ENCODE data around the gene CAPN14.

CAPN14 gene

GRCh38 chr2:31222071-31222470 is 4.8 kb upstream of the CAPN14 start:
- DNase-seq: no peak

GRCh38 chr2:31221544-31221943 is 4.2 kb upstream of the CAPN14 start:
- no peak for DNase-seq

GRCh38 chr2:31219131-31219969 is 2.0 kb upstream of the CAPN14 start:
- DNase-seq: no peak

- no peak for DNase-seq
These were observed 581 bp downstream of the CAPN14 start for GRCh38 chr2:31216734-31217133.

GRCh38 chr2:31214444-31214915 is 2.8 kb downstream of the CAPN14 start:
- no peak for DNase-seq

GRCh38 chr2:31213601-31214443 is 3.5 kb downstream of the CAPN14 start:
- DNase-seq: no peak

- no peak for DNase-seq
These were observed 4.4 kb downstream of the CAPN14 start for GRCh38 chr2:31212659-31213600.

GRCh38 chr2:31208240-31208639 is 9.1 kb downstream of the CAPN14 start:
- no peak for DNase-seq

- DNase-seq: no peak
These were observed 9.5 kb downstream of the CAPN14 start for GRCh38 chr2:31207790-31208189.

GRCh38 chr2:31205613-31206012 is 11.7 kb downstream of the CAPN14 start:
- DNase-seq: no peak

- no peak for DNase-seq
These were observed 12.1 kb downstream of the CAPN14 start for GRCh38 chr2:31205186-31205585.

GRCh38 chr2:31204783-31205182 is 12.5 kb downstream of the CAPN14 start:
- no peak for DNase-seq

GRCh38 chr2:31203916-31204315 is 13.4 kb downstream of the CAPN14 start:
- no peak for DNase-seq

- no peak for DNase-seq
These were observed 14.5 kb downstream of the CAPN14 start for GRCh38 chr2:31202833-31203232.

GRCh38 chr2:31202041-31202440 is 15.3 kb downstream of the CAPN14 start:
- no peak for DNase-seq

- DNase-seq: no peak
These were observed 16.3 kb downstream of the CAPN14 start for GRCh38 chr2:31200972-31201371.

- no peak for DNase-seq
These were observed 18.1 kb downstream of the CAPN14 start for GRCh38 chr2:31199206-31199605.

- no peak for DNase-seq
These were observed 19.6 kb downstream of the CAPN14 start for GRCh38 chr2:31197669-31198068.

- DNase-seq: no peak
These were observed 20.1 kb downstream of the CAPN14 start for GRCh38 chr2:31197166-31197565.

GRCh38 chr2:31196622-31197021 is 20.7 kb downstream of the CAPN14 start:
- no peak for DNase-seq

- no peak for DNase-seq
These were observed 23.5 kb downstream of the CAPN14 start for GRCh38 chr2:31193806-31194205.

- DNase-seq: no peak
These were observed 24.4 kb downstream of the CAPN14 start for GRCh38 chr2:31192851-31193392.

All from activated gamma-delta T cell treated with Interleukin-2 at 50 U/mL for 16 hours (primary cell).